ENCODE results near the gene PSEN2. TPM values are rescaled to one million over a fixed set of nuclear protein-coding genes. Genes with fewer than 3 reads are reported as not detected.

The PSEN2 gene
- total RNA-seq, 2 experiments from 2014 or later: 2.5 to 6.2 TPM

DNA sequence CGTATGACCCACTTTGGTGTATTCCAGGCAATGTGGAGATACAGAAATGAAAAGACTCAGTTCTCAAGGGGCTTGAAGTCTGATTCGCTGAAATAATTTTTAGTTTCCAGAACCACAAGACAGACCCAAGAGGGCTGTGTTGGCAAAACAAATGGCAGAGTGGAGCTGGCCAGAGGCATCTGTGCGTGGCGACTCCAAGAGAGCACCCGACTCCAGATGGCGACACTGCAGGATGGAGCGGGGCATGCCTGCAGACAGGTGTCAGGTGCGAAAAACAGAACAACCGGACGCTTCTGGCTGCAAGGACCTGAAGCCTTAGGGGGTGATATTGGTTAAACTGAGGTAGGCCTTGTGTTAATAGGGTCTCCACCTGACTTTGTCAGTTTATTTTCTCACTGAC lies 38.0 kb downstream of the PSEN2 start:
- no peak overlapping the region for H3K27ac Mint-ChIP-seq
- TF ChIP-seq, protein P1, sequence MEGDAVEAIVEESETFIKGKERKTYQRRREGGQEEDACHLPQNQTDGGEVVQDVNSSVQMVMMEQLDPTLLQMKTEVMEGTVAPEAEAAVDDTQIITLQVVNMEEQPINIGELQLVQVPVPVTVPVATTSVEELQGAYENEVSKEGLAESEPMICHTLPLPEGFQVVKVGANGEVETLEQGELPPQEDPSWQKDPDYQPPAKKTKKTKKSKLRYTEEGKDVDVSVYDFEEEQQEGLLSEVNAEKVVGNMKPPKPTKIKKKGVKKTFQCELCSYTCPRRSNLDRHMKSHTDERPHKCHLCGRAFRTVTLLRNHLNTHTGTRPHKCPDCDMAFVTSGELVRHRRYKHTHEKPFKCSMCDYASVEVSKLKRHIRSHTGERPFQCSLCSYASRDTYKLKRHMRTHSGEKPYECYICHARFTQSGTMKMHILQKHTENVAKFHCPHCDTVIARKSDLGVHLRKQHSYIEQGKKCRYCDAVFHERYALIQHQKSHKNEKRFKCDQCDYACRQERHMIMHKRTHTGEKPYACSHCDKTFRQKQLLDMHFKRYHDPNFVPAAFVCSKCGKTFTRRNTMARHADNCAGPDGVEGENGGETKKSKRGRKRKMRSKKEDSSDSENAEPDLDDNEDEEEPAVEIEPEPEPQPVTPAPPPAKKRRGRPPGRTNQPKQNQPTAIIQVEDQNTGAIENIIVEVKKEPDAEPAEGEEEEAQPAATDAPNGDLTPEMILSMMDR (IDR thresholded peaks at IDR 0.05): no peak
- H3K4me1 Mint-ChIP-seq (ENCODE audit: low read depth): no peaks in the 10 kb centered on the region
- DNase-seq (no peak), ATAC-seq (no peak)
- CTCF ChIA-PET: interaction anchor here (1.8 kb wide), 1 partner anchor 282 kb away, joined by 5 read pairs; no protein-coding TSS in a partner anchor
- intact Hi-C loops (cut with micrococcal nuclease): no loop called here
- no peaks in the 10 kb centered on the region for H3K27me3 Mint-ChIP-seq
- no peak overlapping the region for H3K4me3 Mint-ChIP-seq
- no peaks in the 10 kb centered on the region for H3K36me3 Mint-ChIP-seq (ENCODE audit: low read depth)
- POLR2A ChIA-PET: interaction anchor here (1.0 kb wide), 1 partner anchor 30 kb away, joined by 3 read pairs; no protein-coding TSS in a partner anchor
- H3K9me3 Mint-ChIP-seq: no peaks in the 10 kb centered on the region

DNA sequence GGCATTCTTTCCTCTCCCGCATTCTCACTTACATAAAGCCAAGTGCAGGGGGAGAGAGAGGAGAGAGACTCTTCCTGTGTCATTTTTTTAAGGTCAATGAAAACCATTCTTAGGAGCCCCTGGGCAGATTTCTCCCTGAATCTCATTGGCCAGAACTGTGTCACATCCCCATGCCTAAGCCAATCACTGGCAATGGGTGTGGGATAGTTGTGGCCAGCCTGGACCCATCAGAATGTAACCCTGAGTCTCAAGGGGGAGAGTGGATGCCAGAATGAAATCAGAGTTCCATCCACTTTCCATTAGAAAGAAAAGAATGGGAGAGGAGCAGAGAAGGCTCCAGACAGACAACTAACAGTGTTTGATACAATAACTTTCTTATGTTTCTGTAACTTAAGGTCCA lies 38.5 kb downstream of the PSEN2 start:
- Mint-ChIP-seq H3K36me3 (ENCODE audit: low read depth) (no peaks in the 10 kb centered on the region), H3K4me1 (ENCODE audit: low read depth) (no peaks in the 10 kb centered on the region), H3K4me3 (no peak overlapping the region), H3K27ac (no peak overlapping the region), H3K9me3 (no peaks in the 10 kb centered on the region), H3K27me3 (no peaks in the 10 kb centered on the region)
- ATAC-seq: no peak
- DNase-seq: no peak
- TF ChIP-seq, protein P1 (IDR thresholded peaks at IDR 0.05): no peak
- ChIA-PET POLR2A (no interaction called here), CTCF (interaction anchor here (1.8 kb wide), 1 partner anchor 283 kb away, joined by 5 read pairs; no protein-coding TSS in a partner anchor)
- intact Hi-C loops (cut with micrococcal nuclease): no loop called here

DNA sequence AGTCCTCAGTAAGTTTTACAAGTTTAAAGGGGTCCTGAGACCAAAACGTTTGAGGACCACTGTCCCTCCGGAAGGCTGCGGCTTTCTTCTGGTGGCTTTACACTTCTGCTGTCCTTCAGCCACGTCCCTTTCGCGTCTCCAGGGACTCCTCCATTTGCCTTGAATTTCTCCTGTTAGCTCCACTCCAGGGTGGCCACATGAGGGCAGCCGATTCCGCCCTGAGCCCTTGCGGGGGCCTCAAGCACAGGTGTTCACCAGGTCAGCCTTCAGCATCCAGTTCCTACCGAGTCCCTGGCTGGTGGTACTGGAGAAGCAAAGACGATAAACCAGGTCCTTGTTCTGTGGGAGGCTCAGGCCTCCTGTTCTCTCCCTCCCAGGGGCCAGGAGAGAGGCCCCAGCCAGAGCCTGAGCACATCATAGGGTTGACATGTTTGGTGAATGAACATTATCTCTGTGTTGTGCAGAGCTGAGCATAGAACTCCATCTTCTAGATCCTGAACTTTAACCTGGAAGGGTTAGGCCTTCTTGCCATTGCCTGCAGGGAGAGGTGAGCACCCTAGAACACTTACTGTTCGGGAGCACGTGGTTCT lies 42.3 kb downstream of the PSEN2 start:
- ATAC-seq (peak; percentile 72), DNase-seq (peak; percentile 69)
- POLR2A ChIA-PET: interaction anchor here (1.1 kb wide), 1 partner anchor 28 kb away, joined by 3 read pairs; the partner anchor contains the start of gene COQ8A
- CTCF ChIA-PET: interaction anchor here (0.8 to 1.7 kb wide), 9 partner anchors 10 to 299 kb away, joined by 3 to 9 read pairs (median 3); partner anchors contain the start of gene COQ8A
- intact Hi-C loops (cut with micrococcal nuclease): no loop called here
- no peaks in the 10 kb centered on the region for H3K27me3 Mint-ChIP-seq
- no peak overlapping the region for H3K27ac Mint-ChIP-seq
- no peak overlapping the region for H3K4me3 Mint-ChIP-seq
- no peaks in the 10 kb centered on the region for H3K36me3 Mint-ChIP-seq (ENCODE audit: low read depth)
- H3K4me1 Mint-ChIP-seq (ENCODE audit: low read depth): no peaks in the 10 kb centered on the region
- H3K9me3 Mint-ChIP-seq: no peaks in the 10 kb centered on the region
- TF ChIP-seq, protein P1 (IDR thresholded peaks at IDR 0.05): peak; percentile 34

DNA sequence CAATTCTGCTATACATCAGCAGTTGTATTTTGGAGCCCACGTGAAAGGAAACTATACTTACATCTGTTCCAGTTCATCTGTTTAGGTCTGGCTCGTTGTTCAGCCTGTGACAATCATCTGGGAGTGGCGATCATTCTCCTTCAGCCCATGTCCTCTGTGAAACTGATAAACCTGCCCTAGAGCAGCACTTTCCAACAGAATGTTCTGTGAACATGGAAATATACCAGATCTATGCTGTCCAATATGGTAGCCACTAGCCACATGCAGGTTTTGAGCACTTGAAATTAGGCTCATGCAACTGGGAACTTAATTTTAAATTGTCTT lies 45.2 kb downstream of the PSEN2 start:
- ChIA-PET CTCF (no interaction called here), POLR2A (interaction anchor here (1.4 kb wide), 1 partner anchor 19 kb away, joined by 3 read pairs; no protein-coding TSS in a partner anchor)
- intact Hi-C loops (cut with micrococcal nuclease): no loop called here
- H3K36me3 Mint-ChIP-seq (ENCODE audit: low read depth): no peaks in the 10 kb centered on the region
- no peaks in the 10 kb centered on the region for H3K9me3 Mint-ChIP-seq
- ATAC-seq (no peak), DNase-seq (no peak)
- H3K27ac Mint-ChIP-seq: no peak overlapping the region
- TF ChIP-seq, protein P1 (IDR thresholded peaks at IDR 0.05): no peak
- H3K27me3 Mint-ChIP-seq: no peaks in the 10 kb centered on the region
- H3K4me3 Mint-ChIP-seq: no peak overlapping the region
- H3K4me1 Mint-ChIP-seq (ENCODE audit: low read depth): no peaks in the 10 kb centered on the region

DNA sequence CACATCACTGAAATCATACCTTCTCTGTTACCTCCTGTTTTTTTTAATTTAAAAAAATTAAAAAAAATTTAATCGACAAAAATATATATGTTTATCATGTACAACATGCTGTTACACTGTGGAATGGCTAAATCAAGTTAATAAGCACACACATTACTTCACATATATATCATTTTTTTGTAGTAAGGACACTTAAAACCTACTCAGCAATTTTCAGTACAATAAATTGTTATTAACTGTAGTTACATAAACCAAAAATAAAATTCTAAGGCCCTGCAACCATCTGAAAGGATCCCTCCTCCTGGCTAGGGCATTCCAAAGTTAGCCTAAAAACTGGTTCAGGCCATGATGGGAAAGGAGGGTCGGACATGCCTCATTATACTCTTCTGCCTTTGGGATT lies 46.1 kb downstream of the PSEN2 start:
- TF ChIP-seq, protein P1 (IDR thresholded peaks at IDR 0.05): no peak
- DNase-seq: no peak
- CTCF ChIA-PET: no interaction called here
- no peaks in the 10 kb centered on the region for H3K4me1 Mint-ChIP-seq (ENCODE audit: low read depth)
- no peaks in the 10 kb centered on the region for H3K27me3 Mint-ChIP-seq
- no peaks in the 10 kb centered on the region for H3K36me3 Mint-ChIP-seq (ENCODE audit: low read depth)
- no peaks in the 10 kb centered on the region for H3K9me3 Mint-ChIP-seq
- POLR2A ChIA-PET: no interaction called here
- no peak overlapping the region for H3K4me3 Mint-ChIP-seq
- intact Hi-C loops (cut with micrococcal nuclease): no loop called here
- ATAC-seq: no peak
- no peak overlapping the region for H3K27ac Mint-ChIP-seq

Measured in activated CD8-positive, alpha-beta T cell treated with anti-CD3 and anti-CD28 coated beads for 36 hours (primary cell).